Measurements from ENCODE around the gene AGFG2. TPM values are rescaled to one million over a fixed set of nuclear protein-coding genes. Genes with fewer than 3 reads are reported as not detected.

AGFG2 gene
- total and polyA plus RNA-seq, 2 of the 13 experiments (the other 11 are each of a cell fraction or from before 2014, with no cell fraction given), result 125 to 132 TPM

- TF ChIP-seq SYNCRIP (IDR thresholded peaks at IDR 0.05; ENCODE audit: insufficient read depth, low read depth, low read length), result no peak
- no peak for TF ChIP-seq ZUFSP (CRISPR knock-in tag; IDR thresholded peaks at IDR 0.05; ENCODE audit: borderline replicate concordance)
- no peak; the same call in 1 of the 2 replicates for TF ChIP-seq ZNF441 (CRISPR knock-in tag; IDR thresholded peaks at IDR 0.05; ENCODE audit: borderline replicate concordance)
- 0 out of 2 replicates have a peak, but pooled peaks have one; percentile 69 for TF ChIP-seq ZNF589 (CRISPR knock-in tag; conservative IDR thresholded peaks at IDR 0.05)
- no peak for TF ChIP-seq ZNF468 (CRISPR knock-in tag; IDR thresholded peaks at IDR 0.05)
- peak; percentile 69 for TF ChIP-seq FOXJ3 (CRISPR knock-in tag; IDR thresholded peaks at IDR 0.05; ENCODE audit: borderline replicate concordance)
- TF ChIP-seq ZC3H13 (CRISPR knock-in tag; IDR thresholded peaks at IDR 0.05), result peak; percentile 77; the same call in 1 of the 2 replicates
- TF ChIP-seq ATF6 (CRISPR knock-in tag; conservative IDR thresholded peaks at IDR 0.05), result no peak; the same call in 1 of the 2 replicates
- TF ChIP-seq TFAP4 (IDR thresholded peaks at IDR 0.05; ENCODE audit: borderline replicate concordance, low read depth), result peak; percentile 45; the same call in 1 of the 2 replicates
- peak; percentile 90 for TF ChIP-seq ERF (CRISPR knock-in tag; IDR thresholded peaks at IDR 0.05)
- TF ChIP-seq SOX5 (CRISPR knock-in tag; IDR thresholded peaks at IDR 0.05; ENCODE audit: borderline replicate concordance), result peak; percentile 89
- TF ChIP-seq ZNF766 (CRISPR knock-in tag; IDR thresholded peaks at IDR 0.05; ENCODE audit: borderline replicate concordance), result peak; percentile 59; the same call in 1 of the 2 replicates
- TF ChIP-seq ZNF230 (CRISPR knock-in tag; IDR thresholded peaks at IDR 0.05), result no peak
- TF ChIP-seq ZNF562 (CRISPR knock-in tag; IDR thresholded peaks at IDR 0.05; ENCODE audit: borderline replicate concordance), result peak; percentile 56; the same call in 1 of the 2 replicates
- no peak for TF ChIP-seq TCF12 (IDR thresholded peaks at IDR 0.05)
- TF ChIP-seq TCF12 (CRISPR knock-in tag; IDR thresholded peaks at IDR 0.05), result no peak
- no peak for TF ChIP-seq TRIM22 (IDR thresholded peaks at IDR 0.05)
- no peak for TF ChIP-seq GPN1 (CRISPR knock-in tag; IDR thresholded peaks at IDR 0.05; ENCODE audit: borderline replicate concordance)
- no peak for TF ChIP-seq ZSCAN25 (CRISPR knock-in tag; IDR thresholded peaks at IDR 0.05)
- peak; percentile 62 for TF ChIP-seq ZNF607 (CRISPR knock-in tag; IDR thresholded peaks at IDR 0.05; ENCODE audit: borderline replicate concordance)
- TF ChIP-seq ZNF383 (CRISPR knock-in tag; IDR thresholded peaks at IDR 0.05; ENCODE audit: borderline replicate concordance), result no peak; the same call in 1 of the 2 replicates
- peak; percentile 26; the same call in 1 of the 2 replicates for TF ChIP-seq ETV5 (CRISPR knock-in tag; IDR thresholded peaks at IDR 0.05; ENCODE audit: borderline replicate concordance)
- peak; percentile 29; the same call in 1 of the 2 replicates for TF ChIP-seq ZNF101 (CRISPR knock-in tag; IDR thresholded peaks at IDR 0.05; ENCODE audit: borderline replicate concordance, low read depth)
- no peak for TF ChIP-seq ZNF841 (CRISPR knock-in tag; IDR thresholded peaks at IDR 0.05; ENCODE audit: borderline replicate concordance)
- TF ChIP-seq POGZ (CRISPR knock-in tag; IDR thresholded peaks at IDR 0.05), result peak; percentile 69; the same call in 1 of the 2 replicates
Observed at GRCh38 chr7:100568176-100568895, 29.3 kb downstream of the AGFG2 start (continued).
